CD4-positive, alpha-beta T cell treated with Interleukin-4 for 4 hours (primary cell): Measurements from ENCODE around the gene RELN.

Experiments used
- DNase-seq: peaks from one replicate; pipeline ENCODE4 v3.0.0-alpha.2; 2020

The RELN gene

GRCh38 chr7:103777440-103777839, 212.0 kb downstream of the RELN start:
- DNase-seq: no peak

GRCh38 chr7:103773726-103774125, 215.7 kb downstream of the RELN start:
- no peak for DNase-seq

GRCh38 chr7:103772171-103772773, 217.2 kb downstream of the RELN start:
- DNase-seq: no peak

GRCh38 chr7:103771294-103771693, 218.2 kb downstream of the RELN start:
- DNase-seq: no peak

DNA sequence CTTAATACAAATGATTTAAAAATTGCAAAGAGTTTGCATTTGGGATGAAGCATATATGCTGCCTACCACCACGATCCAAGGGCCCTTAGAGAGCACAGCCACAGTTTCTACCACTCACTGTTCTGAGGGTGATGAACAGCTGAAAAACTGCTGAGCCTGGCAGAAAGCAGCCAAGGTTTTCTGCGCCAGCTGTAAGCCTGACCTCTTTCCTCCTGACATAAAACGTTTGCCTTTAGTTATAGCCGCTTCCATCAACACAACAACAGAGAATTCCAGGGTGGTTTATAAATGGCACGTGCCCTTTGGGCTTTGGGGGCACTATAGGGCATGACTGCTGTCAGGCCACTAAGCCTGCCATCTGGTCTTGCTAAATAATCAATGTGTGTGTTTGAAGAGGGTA, 222.8 kb downstream of the RELN start:
- DNase-seq: no peak

GRCh38 chr7:103765901-103766300, 223.6 kb downstream of the RELN start:
- no peak for DNase-seq

GRCh38 chr7:103764901-103765300, 224.6 kb downstream of the RELN start:
- no peak for DNase-seq

DNA sequence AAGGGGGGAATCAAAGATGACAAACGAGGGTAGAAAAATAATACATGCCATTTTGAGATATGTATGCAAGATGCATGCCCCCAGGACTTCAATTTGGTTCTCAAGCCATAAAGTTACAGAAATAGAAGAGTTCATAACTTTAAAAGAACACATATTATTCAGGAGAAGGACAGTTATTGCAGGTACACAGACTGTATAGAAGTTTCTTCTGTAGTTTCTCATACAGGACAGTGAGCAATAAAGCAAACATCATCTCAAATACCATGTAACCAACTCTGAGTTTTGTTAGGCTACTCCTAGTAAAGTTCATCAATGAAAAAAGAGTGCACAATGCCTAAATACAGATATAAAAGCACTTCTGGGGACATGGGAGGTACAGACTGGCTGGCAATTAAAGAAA, 226.6 kb downstream of the RELN start:
- DNase-seq: no peak

- DNase-seq: no peak
These were observed 227.2 kb downstream of the RELN start for GRCh38 chr7:103762065-103762760.

DNA sequence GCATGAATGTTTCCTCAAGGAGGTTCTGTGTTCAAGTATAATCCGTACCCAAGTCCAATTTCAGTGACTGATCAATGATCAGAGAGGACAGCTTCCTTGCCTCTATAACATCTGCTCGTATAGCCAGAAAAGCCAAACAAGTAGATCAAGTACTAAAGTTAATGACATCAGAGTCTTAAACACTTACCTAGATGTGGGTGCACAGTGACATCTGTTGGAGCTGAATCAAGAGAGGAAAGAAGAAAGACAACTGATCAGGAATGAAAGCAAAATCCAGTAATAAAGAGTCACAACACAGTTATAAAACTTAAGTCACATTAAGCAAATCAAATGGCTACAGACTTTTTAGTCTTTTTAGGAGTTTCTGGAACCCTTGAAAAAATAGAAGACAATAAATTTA, 236.5 kb downstream of the RELN start:
- DNase-seq: no peak

- DNase-seq: no peak
These were observed 238.1 kb downstream of the RELN start for GRCh38 chr7:103751311-103751880.

DNA sequence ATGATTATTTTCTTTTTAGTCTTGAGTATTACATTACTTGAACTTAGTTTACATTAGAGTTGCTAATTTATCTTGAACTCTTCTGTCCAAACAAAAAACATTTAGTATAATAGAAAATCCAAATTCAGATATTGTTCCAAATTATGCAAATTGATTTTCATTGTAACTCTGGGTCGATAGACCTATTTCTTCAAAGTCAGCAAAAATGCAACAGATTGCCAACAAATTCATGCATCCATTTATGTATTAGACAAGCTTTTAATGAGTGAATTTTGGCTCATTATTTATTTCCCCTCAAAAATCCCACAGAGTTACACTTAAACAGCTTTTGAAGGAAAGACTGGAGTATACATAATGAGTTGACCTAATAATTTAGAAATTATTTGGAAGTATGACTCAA, 240.8 kb downstream of the RELN start:
- no peak for DNase-seq

GRCh38 chr7:103735377-103735776, 254.1 kb downstream of the RELN start:
- no peak for DNase-seq

- DNase-seq: no peak
These were observed 258.3 kb downstream of the RELN start for GRCh38 chr7:103731169-103731568.

DNA sequence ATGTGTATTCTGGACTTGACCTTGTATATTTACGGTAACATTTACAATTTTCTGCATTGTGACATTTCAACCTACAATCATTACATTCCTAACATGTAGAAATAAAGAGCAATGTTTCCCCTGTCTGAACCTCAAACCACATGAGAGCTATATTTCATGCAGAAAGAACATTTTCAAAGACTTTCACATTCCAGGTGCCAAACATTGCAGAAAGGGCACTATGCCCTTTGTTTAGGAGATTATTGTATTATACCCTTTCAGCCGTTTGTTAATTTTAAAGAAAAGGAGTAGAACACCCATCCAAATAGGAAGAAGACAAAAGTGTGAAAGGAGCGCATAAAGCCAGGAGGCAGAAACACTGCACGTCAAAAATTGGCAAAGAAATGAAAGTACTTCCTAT, 260.4 kb downstream of the RELN start:
- DNase-seq: no peak

- no peak for DNase-seq
These were observed 261.4 kb downstream of the RELN start for GRCh38 chr7:103727982-103728610.

- no peak for DNase-seq
These were observed 270.4 kb downstream of the RELN start for GRCh38 chr7:103719070-103719469.

GRCh38 chr7:103718482-103719061, 270.9 kb downstream of the RELN start:
- no peak for DNase-seq

DNA sequence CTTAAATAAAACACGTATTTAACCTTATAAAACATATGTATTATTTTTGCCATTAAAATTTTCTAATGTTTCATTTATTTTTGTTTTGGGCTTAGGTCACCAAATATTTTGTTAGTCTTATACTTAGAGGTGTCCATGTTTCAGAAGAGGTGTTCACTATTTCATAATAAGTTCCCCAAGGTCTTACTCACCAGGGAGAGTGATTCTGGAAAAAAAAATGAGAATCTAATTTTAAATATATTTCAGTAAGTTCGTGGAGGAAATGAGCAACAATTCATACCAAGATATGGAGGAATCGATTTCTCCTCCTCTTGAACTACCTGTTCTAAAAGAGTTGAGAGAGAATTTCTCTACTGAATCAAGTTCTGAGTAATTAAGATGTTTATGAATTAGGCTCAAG, 271.9 kb downstream of the RELN start:
- DNase-seq: no peak

DNA sequence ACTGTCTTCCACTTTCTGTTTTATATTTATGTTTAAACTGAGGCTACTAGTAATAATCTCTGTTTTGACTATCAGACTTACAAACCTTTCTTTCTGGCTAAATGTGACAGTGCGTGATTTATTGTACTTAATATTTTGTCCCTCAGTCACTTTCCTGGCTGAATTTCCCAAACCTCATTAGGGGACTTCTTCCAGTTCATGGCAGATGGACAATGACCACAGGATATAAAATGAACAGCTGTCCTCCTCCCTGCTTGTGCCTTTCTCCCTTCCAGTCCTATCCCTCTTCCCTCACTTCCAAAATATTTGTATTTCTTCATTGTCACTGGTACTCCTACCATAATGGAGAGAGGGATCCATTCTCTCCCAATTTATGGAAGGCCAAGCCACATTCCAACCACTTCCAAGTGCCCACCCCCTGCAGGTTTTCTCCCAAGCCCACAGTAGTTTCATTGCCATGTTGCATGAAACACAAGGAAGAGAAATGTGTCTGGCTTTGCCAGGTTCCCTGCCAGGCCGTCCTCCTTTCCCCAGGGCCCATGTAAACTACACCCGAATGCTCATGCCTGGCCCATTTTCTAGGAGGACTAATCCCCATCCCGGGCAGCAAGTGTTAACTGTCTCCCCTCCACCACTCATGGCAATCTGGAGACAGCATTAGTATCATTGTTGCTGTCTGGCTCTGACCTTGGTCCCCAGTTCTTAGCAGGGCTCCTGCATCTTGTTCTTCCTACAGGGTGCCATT, 273.9 kb downstream of the RELN start:
- DNase-seq: no peak

DNA sequence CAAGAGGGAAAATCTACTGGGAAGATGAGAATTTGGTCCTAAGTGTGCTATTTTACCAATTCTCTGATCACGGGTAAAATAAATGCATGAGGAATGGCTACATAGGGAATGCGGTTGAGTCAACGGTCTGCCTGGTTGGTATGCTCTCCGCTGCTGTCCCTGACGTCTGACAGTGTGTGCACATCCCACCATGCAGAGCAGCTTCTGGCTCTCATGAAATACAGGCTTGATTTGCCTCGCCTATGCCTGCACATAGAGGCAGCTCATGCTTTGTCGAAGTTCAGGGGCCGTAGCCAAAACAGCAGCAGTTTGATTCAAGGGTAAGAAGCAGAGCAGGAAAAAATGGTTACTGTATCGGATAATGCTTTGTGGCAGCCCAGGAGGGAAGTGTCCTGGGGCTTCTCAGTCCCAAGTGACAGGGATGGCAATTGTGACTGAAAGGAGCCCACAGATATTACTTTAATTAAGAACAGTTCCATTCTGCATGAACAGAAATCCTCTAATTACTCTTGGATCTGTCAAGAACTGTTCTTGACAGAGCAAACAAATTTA, 275.0 kb downstream of the RELN start:
- DNase-seq: no peak

- no peak for DNase-seq
These were observed 276.3 kb downstream of the RELN start for GRCh38 chr7:103712991-103713778.
